Medulla oblongata (tissue), 1 donor: ENCODE results near the gene ICA1L.

Experiments used
- DNase-seq: peaks from one replicate; pipeline ENCODE4 v3.0.0-alpha.2; 2015; ENCODE audit errors: extremely low spot score

ICA1L gene

GRCh38 chr2:202736826-202737225 lies 134.7 kb downstream of the ICA1L start:
- no peak for DNase-seq

- DNase-seq = no peak
Measured at GRCh38 chr2:202726070-202726469, 145.5 kb downstream of the ICA1L start.

- DNase-seq = no peak
Measured at GRCh38 chr2:202723746-202724145, 147.8 kb downstream of the ICA1L start.
